Trophoblast cell (in vitro differentiated cells and primary cell): Measurements from ENCODE around the gene TMEM140.

Source experiments
- DNase-seq, 2 donors: peaks; one replicate each; pipeline ENCODE4 v3.0.0-alpha.2; 2016
- H2AFZ ChIP-seq: 2 replicates; pipeline ENCODE4 v1.6.1; 2013; ENCODE audit warnings: low read length, moderate library complexity, mild to moderate bottlenecking; ENCODE audit not compliant: insufficient read depth, poor library complexity
- H2AK5ac ChIP-seq: 2 replicates; pipeline ENCODE4 v1.6.1; 2013; ENCODE audit warnings: mild to moderate bottlenecking, low read length
- H2BK120ac ChIP-seq: 2 replicates; pipeline ENCODE4 v1.6.1; 2013; ENCODE audit warnings: low read length, mild to moderate bottlenecking, moderate library complexity; ENCODE audit not compliant: insufficient read depth, poor library complexity
- H2BK12ac ChIP-seq: 2 replicates; pipeline ENCODE4 v1.6.1; 2013; ENCODE audit warnings: mild to moderate bottlenecking, low read length, moderate library complexity
- H2BK5ac ChIP-seq: 2 replicates; pipeline ENCODE4 v1.6.1; 2013; ENCODE audit warnings: low read length, low read depth, moderate library complexity, mild to moderate bottlenecking; ENCODE audit not compliant: poor library complexity
- H3K14ac ChIP-seq: 2 replicates; pipeline ENCODE4 v1.6.1; 2013; ENCODE audit warnings: mild to moderate bottlenecking, low read length
- H3K18ac ChIP-seq: 2 replicates; pipeline ENCODE4 v1.6.1; 2013; ENCODE audit warnings: mild to moderate bottlenecking, low read length
- H3K23ac ChIP-seq: 2 replicates; pipeline ENCODE4 v1.6.1; 2013; ENCODE audit warnings: low read length
- H3K27ac ChIP-seq: 2 replicates; pipeline ENCODE4 v1.5.1; 2013; ENCODE audit warnings: low read depth, mild to moderate bottlenecking, inconsistent platforms, low read length, moderate library complexity
- H3K27me3 ChIP-seq: 2 replicates; pipeline ENCODE4 v1.6.1; 2013; ENCODE audit warnings: inconsistent platforms, mild to moderate bottlenecking, low read length, moderate library complexity; ENCODE audit not compliant: insufficient read depth
- H3K36me3 ChIP-seq, 2 experiments: 1 replicate in 1 of 2; 2 replicates in 1 of 2; pipeline ENCODE4 v1.6.1; 2013; ENCODE audit warnings: low read length in 2 of 2, mild to moderate bottlenecking in 2 of 2, moderate library complexity in 1 of 2; ENCODE audit not compliant: insufficient read depth in 2 of 2, control insufficient read depth in 1 of 2
- H3K4ac ChIP-seq: 2 replicates; pipeline ENCODE4 v1.6.1; 2013; ENCODE audit warnings: low read depth, mild to moderate bottlenecking, low read length, moderate library complexity
- H3K4me1 ChIP-seq, 2 experiments: 1 replicate in 1 of 2; 2 replicates in 1 of 2; pipeline ENCODE4 v1.6.1; 2013; ENCODE audit warnings: low read length in 2 of 2, mild to moderate bottlenecking in 2 of 2, moderate library complexity in 1 of 2; ENCODE audit not compliant: insufficient read depth in 2 of 2, control insufficient read depth in 1 of 2
- H3K4me2 ChIP-seq: 2 replicates; pipeline ENCODE4 v1.6.1; 2013; ENCODE audit warnings: inconsistent platforms, mild to moderate bottlenecking, low read length, moderate library complexity
- H3K4me3 ChIP-seq: 2 replicates; pipeline ENCODE4 v1.5.1; 2013; ENCODE audit warnings: mild to moderate bottlenecking, low read depth, low read length, inconsistent platforms
- H3K79me1 ChIP-seq: one replicate; pipeline ENCODE4 v1.6.1; 2013; ENCODE audit warnings: low read length
- H3K79me2 ChIP-seq: 2 replicates; pipeline ENCODE4 v1.6.1; 2013; ENCODE audit warnings: low read length, mild to moderate bottlenecking; ENCODE audit not compliant: control insufficient read depth, insufficient read depth, poor library complexity
- H3K9ac ChIP-seq: 2 replicates; pipeline ENCODE4 v1.6.1; 2013; ENCODE audit warnings: mild to moderate bottlenecking, low read length
- H3K9me3 ChIP-seq: 2 replicates; pipeline ENCODE4 v1.6.1; 2013; ENCODE audit warnings: low read depth, mild to moderate bottlenecking, control low read depth, inconsistent platforms, low read length; ENCODE audit not compliant: insufficient read depth
- H4K12ac ChIP-seq: 2 replicates; pipeline ENCODE4 v1.6.1; 2013; ENCODE audit warnings: low read depth, mild to moderate bottlenecking, low read length, moderate library complexity
- H4K8ac ChIP-seq: 2 replicates; pipeline ENCODE4 v1.6.1; 2013; ENCODE audit warnings: low read depth, mild to moderate bottlenecking, low read length, moderate library complexity
- H4K91ac ChIP-seq: one replicate; pipeline ENCODE4 v1.6.1; 2013; ENCODE audit warnings: low read depth, mild to moderate bottlenecking, low read length, moderate library complexity
- WGBS: extraction: QIAGEN DNeasy Blood & Tissue Kit; methylation state at CpG from one replicate; pipeline ENCODE4 v1.1.7; 2013; ENCODE audit warnings: missing lambda C conversion rate; ENCODE audit not compliant: insufficient read length, insufficient coverage; ENCODE audit errors: extremely low coverage; 5-methylcytosine and 5-hydroxymethylcytosine counted together

Gene TMEM140

GRCh38 chr7:135168489-135169140, 20.7 kb downstream of the TMEM140 start:
- H3K4me1 ChIP-seq: peaks cover 11 to 12% of the 10 kb centered on the region in 2 experiments
- H4K8ac ChIP-seq: no peak overlapping the region
- H2BK5ac ChIP-seq: no peak overlapping the region
- H3K9ac ChIP-seq: no peak overlapping the region
- no peak overlapping the region for H2AK5ac ChIP-seq
- H3K18ac ChIP-seq: no peak overlapping the region
- no peak overlapping the region for H2AFZ ChIP-seq
- peaks cover 43 to 46% of the 10 kb centered on the region in 2 experiments for H3K36me3 ChIP-seq
- no peak overlapping the region for H3K4me3 ChIP-seq
- H3K27ac ChIP-seq: no peak overlapping the region
- no peaks in the 10 kb centered on the region for H3K27me3 ChIP-seq
- DNase-seq: no peak
- H2BK120ac ChIP-seq: no peak overlapping the region
- peaks cover 8% of the 10 kb centered on the region for H3K79me2 ChIP-seq
- no peak overlapping the region for H3K23ac ChIP-seq
- peaks cover 16% of the 10 kb centered on the region for H3K79me1 ChIP-seq
- WGBS: no CpG with 5 or more reads among the region's 13 CpGs
- no peak overlapping the region for H2BK12ac ChIP-seq
- peak overlapping the region; percentile 86 for H3K4me2 ChIP-seq
- H4K91ac ChIP-seq: no peak overlapping the region
- H4K12ac ChIP-seq: no peak overlapping the region
- H3K4ac ChIP-seq: no peak overlapping the region
- no peaks in the 10 kb centered on the region for H3K9me3 ChIP-seq
- no peak overlapping the region for H3K14ac ChIP-seq

DNA sequence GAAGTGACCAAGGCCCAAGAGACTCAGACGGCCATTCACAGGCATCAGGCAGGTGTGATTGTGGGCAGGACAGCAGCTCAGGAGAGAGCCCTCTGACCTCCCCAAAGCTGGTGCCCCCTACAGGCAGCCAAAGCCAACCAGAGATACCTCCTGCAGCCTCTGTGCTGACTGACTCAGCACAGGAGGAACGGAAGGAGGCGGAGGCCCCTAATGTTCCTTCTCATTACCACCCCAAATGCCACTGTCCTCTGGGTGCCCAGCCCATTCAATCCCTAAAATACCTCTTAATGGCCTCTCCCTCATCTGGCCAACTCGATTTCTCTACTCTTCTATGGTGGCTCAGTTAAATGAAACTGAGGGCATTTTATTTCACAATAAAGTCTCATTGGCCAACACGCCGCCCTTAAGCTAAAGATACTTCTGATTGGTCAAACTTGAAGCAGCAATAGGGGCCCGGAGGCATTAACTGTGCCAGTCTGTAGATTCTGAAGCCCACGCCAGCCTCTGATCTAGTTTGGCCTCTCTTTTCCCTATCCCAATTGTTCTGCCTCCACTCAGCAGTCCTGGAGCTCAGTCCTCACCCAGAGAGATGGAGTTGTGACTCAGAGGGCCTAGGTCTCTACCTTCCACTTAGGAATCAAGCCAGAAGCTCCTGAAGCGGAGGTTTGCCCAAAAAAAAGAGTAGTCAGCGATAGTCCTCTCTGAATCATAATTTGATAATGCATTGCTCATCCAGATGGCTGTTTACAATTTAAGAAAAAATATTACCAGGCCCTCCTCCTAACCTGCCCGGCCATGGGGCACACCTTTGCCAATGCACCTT, 21.5 kb downstream of the TMEM140 start:
- H3K4ac ChIP-seq: peak overlapping the region; percentile 81
- peak overlapping the region; percentile 94 for H4K8ac ChIP-seq
- no peak overlapping the region for H2AFZ ChIP-seq
- peaks cover 11 to 12% of the 10 kb centered on the region in 2 experiments for H3K4me1 ChIP-seq
- H3K9ac ChIP-seq: peak overlapping the region; percentile 97
- H3K23ac ChIP-seq: no peak overlapping the region
- H3K27me3 ChIP-seq: no peaks in the 10 kb centered on the region
- H3K36me3 ChIP-seq: peaks cover 40 to 41% of the 10 kb centered on the region in 2 experiments
- H3K4me2 ChIP-seq: peak overlapping the region; percentile 86
- no CpG with 5 or more reads among the region's 11 CpGs for WGBS
- H2BK5ac ChIP-seq: peak overlapping the region; percentile 98
- peak overlapping the region; percentile 93 for H3K18ac ChIP-seq
- peak overlapping the region; percentile 96 for H3K14ac ChIP-seq
- peaks cover 8% of the 10 kb centered on the region for H3K79me2 ChIP-seq
- peak overlapping the region; percentile 12 for H2BK12ac ChIP-seq
- peak overlapping the region; percentile 76 for H2BK120ac ChIP-seq
- peak; percentile 40 to 47 for DNase-seq
- H3K27ac ChIP-seq: peak overlapping the region; percentile 100
- peaks cover 16% of the 10 kb centered on the region for H3K79me1 ChIP-seq
- H4K91ac ChIP-seq: peak overlapping the region; percentile 93
- H4K12ac ChIP-seq: peak overlapping the region; percentile 85
- peak overlapping the region; percentile 95 for H3K4me3 ChIP-seq
- H3K9me3 ChIP-seq: no peaks in the 10 kb centered on the region
- H2AK5ac ChIP-seq: peak overlapping the region; percentile 81

GRCh38 chr7:135169964-135170273, 22.0 kb downstream of the TMEM140 start:
- H3K18ac ChIP-seq: peak overlapping the region; percentile 93
- peak overlapping the region; percentile 100 for H3K27ac ChIP-seq
- peak overlapping the region; percentile 81 for H3K4ac ChIP-seq
- peak overlapping the region; percentile 93 for H4K91ac ChIP-seq
- H3K79me1 ChIP-seq: peaks cover 17% of the 10 kb centered on the region
- no peaks in the 10 kb centered on the region for H3K9me3 ChIP-seq
- no peak overlapping the region for H3K23ac ChIP-seq
- peak in 1 of 2 donors; percentile 30 for DNase-seq
- peak overlapping the region; percentile 98 for H2BK5ac ChIP-seq
- peak overlapping the region; percentile 86 for H3K4me2 ChIP-seq
- no CpG with 5 or more reads among the region's 17 CpGs for WGBS
- H4K12ac ChIP-seq: peak overlapping the region; percentile 85
- H2BK120ac ChIP-seq: peak overlapping the region; percentile 76
- H3K9ac ChIP-seq: peak overlapping the region; percentile 97
- peaks cover 11 to 12% of the 10 kb centered on the region in 2 experiments for H3K4me1 ChIP-seq
- H3K36me3 ChIP-seq: peaks cover 35% of the 10 kb centered on the region in 2 experiments
- H3K27me3 ChIP-seq: no peaks in the 10 kb centered on the region
- H3K4me3 ChIP-seq: peak overlapping the region; percentile 95
- no peak overlapping the region for H2BK12ac ChIP-seq
- H2AFZ ChIP-seq: peak overlapping the region; percentile 75
- peak overlapping the region; percentile 96 for H3K14ac ChIP-seq
- peaks cover 8% of the 10 kb centered on the region for H3K79me2 ChIP-seq
- peak overlapping the region; percentile 81 for H2AK5ac ChIP-seq
- peak overlapping the region; percentile 94 for H4K8ac ChIP-seq

DNA sequence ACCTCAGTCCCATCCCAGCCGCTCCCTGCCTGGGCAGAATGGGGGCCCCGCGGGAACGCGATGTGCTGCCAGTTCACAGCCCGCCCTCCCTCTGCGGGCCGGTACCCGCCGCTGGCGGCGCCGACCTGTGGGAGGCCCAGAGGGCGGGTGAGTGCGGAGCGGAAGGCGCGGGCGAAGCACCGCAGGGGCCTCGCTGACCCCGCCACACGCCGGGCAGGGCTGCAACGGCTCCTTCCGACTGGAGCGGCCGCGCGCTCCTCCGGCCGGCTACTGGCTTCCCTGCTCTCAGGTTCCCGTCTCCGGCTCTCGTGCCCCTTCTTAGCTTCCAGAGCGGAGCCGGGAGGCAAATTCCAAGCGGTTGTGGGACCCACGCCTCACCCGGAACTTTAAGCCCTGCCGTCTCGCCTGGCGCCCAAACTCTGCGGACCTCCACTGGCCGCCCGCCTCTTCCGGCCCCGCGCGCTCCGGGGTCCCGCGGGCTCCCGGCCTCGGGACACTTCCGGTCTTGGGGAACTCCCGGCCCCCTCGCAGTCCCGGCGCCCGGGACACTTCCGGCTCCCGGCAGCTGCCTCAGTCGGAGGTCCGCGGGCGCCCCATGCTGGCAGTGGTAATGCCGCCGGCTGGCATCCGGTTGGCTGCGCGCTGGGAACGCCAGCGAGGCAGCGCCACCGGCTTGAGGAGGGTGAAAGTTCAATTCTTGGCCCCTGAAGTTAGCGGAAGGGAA, 22.6 kb downstream of the TMEM140 start, which contains the start of gene CYREN:
Gene CYREN, minus strand, starts transcription at position 434 of the 724 bp plus-strand sequence. CDS start 1,785 bp downstream, outside the sequence.
- Histone ChIP-seq H2BK5ac (peak within 1 kb of the TSS; percentile 98), H2AK5ac (peak within 1 kb of the TSS; percentile 81), H3K4me1 (peaks cover 11 to 12% of the 10 kb centered on the region in 2 experiments), H3K79me2 (peaks cover 8% of the 10 kb centered on the region), H2BK120ac (peak within 1 kb of the TSS; percentile 76), H4K12ac (peak within 1 kb of the TSS; percentile 85), H3K4ac (peak within 1 kb of the TSS; percentile 81), H3K79me1 (peaks cover 17% of the 10 kb centered on the region), H3K14ac (peak within 1 kb of the TSS; percentile 96), H3K4me2 (peak within 1 kb of the TSS; percentile 86), H3K9me3 (no peaks in the 10 kb centered on the region), H3K27me3 (no peaks in the 10 kb centered on the region), H3K18ac (peak within 1 kb of the TSS; percentile 93), H4K8ac (peak within 1 kb of the TSS; percentile 94), H3K9ac (peak within 1 kb of the TSS; percentile 97), H3K36me3 (peaks cover 30 to 31% of the 10 kb centered on the region in 2 experiments), H4K91ac (peak within 1 kb of the TSS; percentile 93), H2BK12ac (peak within 1 kb of the TSS; percentile 12), H3K23ac (no peak within 1 kb of the TSS), H3K4me3 (peak within 1 kb of the TSS; percentile 95), H3K27ac (peak within 1 kb of the TSS; percentile 100), H2AFZ (peak within 1 kb of the TSS; percentile 75)
- DNase-seq: peak; percentile 90 to 91
- no CpG with 5 or more reads among the region's 77 CpGs for WGBS
